HG03108 (cell line): ENCODE measurements around the gene C1QL4.
"Not testable (repeated sequence)": the region's sequence is repeated elsewhere in the genome, so short reads cannot be mapped to it uniquely, and the experiment has no call there.

Experiments used
- ATAC-seq: cut with Tn5 transposase; IDR thresholded peaks from one replicate; pipeline ENCODE4 v1.9.1; 2021; ENCODE audit warnings: moderate library complexity; ENCODE audit not compliant: unreplicated experiment

Gene C1QL4

DNA sequence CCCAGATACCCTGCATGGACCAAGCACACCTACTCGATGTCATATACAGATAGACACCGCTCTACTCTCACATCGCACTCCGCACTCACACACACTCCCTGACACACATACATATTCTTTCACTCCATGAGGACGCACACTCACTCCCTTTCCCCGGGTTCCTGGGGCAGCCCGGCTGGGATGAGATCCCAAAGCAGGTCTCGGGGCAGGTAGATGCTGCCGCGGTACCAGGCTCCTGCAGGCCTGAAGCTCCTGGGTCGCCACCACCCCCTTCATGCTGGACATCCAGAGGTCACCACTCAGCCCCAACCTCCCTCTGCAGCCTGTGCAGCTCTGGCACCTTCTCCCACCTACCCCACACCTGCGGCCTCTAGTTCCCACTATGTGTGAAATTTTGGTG lies 2.3 kb downstream of the C1QL4 start:
- no peak for ATAC-seq

DNA sequence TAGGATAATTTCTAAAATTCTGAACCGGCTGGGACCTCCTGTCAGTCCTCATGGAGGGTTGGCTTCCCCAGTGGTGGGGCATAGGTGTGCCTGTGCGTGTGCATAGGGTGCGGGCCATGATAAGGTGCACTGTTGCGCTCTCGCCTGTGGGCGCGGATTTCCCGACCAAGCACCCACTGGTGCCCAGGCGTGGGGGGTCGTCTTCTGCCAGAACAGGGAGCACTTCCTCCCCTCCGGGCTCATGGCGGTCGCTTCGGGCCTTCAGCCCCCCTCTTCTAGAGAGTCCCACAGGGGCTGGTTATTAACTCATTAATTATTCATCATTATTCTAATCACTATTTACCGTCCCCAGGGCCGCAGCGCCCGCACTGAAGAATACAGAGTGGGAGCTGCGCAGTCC lies 2.8 kb downstream of the C1QL4 start:
- no peak for ATAC-seq

DNA sequence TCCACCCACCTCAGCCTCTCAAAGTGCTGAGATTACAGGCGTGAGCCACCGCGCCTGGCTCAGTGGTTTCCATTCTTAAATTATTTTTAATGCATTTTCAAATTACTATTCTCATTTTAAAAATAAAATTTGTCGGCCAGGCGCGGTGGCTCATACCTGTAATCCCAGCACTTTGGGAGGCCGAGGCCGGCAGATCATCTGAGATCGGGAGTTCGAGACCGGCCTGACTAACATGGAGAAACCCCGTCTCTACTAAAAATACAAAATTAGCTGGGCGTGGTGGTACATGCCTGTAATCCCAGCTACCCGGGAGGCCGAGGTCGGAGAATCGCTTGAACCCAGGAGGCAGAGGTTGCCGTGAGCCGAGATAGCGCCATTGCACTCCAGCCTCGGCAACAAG lies 3.2 kb downstream of the C1QL4 start:
- not testable (repeated sequence) for ATAC-seq

DNA sequence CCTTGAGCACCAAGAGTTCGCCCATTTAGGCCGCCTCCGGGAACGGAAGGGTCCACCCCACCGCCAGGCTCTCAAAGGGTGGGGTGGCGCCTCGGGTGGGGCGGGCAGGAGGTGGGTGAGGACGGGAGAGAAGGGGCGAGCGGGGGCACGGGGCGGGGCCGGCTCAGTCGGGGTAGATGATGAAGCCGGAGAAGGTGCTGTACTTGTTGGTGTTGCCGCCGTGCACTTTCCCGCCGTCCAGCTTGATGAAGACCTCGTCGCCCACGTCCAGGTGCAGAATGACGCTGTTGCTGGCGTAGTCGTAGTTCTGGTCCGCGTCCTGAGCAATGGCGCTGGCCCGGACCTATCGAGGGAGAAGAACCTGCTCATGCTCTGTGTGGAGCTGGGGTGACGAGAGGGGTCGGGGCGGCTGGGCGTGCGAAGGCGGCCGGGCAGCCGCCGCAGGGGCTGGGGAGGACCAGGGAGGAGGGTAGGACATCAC lies 4.1 kb downstream of the C1QL4 start:
- ATAC-seq = no peak

DNA sequence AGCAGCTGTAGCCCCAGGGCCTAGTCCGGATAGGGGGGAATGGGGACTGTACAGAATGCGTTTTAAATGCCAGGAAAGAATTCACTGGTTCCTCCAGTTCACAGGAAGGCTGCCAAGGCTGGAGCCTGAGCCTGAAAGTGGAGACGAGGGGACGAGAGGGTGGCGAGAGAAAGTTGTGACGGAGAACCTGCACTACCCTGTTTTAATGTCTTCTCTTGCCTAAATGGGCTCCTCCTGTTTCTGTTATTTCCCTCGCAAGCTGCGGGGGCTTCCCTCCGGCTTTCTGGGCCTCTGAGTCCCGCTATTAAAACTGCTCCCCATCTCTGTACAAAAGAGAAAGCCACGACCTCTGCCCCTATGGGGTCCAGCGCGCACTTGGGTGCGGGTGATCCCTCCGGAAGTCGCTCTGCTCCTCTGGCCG lies 4.5 kb downstream of the C1QL4 start:
- no peak for ATAC-seq

DNA sequence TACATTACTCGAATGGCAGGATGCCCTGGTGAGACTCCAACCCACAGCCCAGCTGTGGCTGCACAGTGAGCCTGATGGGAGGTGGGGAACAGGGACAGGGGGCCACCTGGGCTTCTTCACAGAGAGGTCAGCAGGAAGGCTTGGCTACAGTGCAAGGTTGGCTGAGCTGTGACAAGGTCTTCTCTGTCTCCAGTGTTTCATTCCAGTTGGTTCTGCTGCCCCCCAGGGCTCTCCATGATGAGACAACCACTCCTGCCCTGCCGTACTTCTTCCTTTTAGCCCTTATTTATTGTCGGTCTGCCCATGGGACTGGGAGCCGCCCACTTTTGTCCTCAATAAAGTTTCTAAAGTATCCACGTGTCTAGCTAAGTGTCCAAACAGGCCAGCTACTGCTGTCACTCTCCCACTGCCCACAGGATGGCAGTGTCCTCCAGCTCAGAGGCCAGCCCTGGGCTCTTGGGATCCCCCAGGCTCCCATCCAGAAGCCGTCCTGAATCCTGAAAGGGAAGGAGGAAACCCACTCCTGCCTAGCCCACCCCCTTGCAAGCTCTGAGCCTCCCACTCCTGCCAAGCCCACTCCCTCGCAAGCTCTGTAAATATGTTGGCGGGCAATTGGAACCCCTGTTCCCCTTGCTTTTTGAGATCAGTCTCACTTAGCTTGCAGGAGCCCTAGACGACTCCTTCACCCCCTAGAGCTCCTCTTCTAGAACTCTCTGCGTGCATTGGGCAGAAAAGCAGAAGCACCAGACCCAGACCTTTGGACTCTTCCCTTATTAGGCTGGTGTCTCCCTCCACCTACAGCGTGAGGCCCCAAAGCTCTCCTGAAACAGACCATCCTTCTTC lies 5.4 kb downstream of the C1QL4 start:
- ATAC-seq = no peak

DNA sequence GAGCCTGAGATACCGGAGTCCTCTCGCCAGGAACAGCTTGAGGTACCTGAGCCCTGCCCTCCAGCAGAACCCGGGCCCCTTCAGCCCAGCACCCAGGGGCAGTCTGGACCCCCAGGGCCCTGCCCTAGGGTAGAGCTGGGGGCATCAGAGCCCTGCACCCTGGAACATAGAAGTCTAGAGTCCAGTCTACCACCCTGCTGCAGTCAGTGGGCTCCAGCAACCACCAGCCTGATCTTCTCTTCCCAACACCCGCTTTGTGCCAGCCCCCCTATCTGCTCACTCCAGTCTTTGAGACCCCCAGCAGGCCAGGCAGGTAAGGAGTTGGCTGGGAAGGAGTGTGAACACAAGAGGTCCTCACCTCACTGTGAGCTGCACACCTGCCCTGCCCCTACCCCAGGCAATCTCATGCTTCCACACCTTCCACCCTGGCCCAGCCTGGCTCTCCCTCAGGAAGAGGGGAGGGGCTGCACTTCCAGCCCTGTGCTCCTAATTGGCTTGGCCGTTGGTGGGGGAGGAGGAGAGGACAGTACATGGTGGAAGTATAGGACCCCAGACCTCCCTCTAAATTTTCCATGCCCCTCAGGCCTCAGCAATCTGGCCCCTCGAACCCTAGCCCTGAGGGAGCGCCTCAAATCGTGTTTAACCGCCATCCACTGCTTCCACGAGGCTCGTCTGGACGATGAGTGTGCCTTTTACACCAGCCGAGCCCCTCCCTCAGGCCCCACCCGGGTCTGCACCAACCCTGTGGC lies 6.2 kb downstream of the C1QL4 start:
- ATAC-seq = no peak

DNA sequence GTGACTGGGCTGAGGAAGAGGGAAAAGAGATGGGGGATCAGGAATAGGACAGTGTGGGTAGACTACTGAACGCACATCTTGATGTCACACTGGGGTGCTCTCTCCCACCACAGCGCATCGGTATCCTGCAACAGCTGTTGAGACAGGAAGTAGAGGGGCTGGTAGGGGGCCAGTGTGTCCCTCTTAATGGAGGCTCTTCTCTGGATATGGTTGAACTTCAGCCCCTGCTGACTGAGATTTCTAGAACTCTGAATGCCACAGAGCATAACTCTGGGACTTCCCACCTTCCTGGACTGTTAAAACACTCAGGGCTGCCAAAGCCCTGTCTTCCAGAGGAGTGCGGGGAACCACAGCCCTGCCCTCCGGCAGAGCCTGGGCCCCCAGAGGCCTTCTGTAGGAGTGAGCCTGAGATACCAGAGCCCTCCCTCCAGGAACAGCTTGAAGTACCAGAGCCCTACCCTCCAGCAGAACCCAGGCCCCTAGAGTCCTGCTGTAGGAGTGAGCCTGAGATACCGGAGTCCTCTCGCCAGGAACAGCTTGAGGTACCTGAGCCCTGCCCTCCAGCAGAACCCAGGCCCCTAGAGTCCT lies 6.9 kb downstream of the C1QL4 start:
- ATAC-seq = no peak

DNA sequence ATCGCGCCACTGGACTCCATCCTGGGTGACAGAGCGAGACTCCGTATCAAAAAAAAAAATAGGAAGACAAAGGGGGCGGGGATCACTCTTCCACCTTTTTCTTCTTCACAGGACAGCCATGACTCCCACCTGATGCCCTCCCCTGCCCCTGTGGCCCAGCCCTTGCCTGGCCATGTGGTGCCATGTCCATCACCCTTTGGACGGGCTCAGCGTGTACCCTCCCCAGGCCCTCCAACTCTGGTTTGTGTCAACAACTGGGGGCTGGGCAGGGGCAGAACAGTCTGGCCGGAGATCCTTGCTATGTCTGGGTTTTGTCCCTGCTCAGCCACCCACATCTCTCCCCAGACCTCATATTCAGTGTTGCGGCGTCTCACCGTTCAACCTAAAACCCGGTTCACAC lies 8.2 kb downstream of the C1QL4 start:
- no peak for ATAC-seq

DNA sequence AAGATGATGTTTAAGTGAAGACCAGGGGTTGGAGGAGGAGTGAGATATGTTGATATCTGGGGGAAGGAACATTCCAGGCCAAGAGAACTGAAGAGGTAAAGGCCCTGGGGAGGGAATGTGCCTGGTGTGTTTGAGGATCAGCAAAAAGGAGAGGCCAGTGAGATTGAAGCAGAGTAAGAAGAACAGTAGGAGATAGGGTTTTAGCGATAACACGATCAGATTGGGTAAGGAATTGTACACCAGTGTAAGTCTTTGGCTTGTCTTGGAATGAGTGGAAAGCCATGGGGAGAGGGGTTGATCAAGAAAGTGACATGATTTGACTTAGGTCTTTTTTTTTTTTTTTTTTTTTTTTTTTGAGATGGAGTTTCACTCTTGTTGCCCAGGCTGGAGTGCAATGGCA lies 9.1 kb downstream of the C1QL4 start:
- no peak for ATAC-seq

DNA sequence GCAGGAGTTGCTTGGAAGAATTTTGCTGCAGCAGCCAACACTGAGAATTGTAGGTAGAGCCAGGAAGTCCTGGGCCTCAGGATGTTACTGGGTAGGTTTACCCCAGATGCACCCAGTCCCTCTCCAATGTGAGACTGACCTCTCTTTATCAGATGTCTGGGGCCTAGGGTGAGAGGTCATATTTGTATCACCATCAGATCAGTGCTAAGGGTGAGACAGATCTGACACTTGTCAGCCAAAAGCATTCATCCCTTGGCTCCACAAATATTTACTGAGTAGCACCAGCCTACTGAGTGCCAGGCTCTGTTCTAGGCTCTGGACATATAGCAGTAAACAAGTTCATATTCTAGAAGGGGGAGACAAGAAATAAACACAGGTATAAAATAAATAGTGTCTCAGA lies 9.6 kb downstream of the C1QL4 start:
- no peak for ATAC-seq

DNA sequence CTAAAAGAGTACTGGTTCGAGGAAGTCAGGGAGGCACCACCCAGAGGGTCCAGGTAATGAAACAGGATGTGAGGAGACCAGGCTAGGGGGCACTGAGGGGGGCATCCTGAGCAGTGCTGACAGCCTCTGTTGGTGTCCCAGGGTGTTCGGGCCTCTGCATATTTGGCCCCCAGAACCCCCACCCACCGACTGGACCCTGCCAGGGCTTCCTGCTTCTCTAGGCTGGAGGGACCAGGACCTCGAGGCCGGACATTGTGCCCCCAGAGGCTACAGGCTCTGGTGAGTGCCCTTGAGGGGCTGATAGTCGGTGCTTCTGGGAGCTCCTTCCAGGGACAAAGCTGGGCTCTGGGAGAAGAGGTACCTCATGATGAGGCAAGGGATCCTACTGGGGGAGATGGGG lies 11.4 kb downstream of the C1QL4 start:
- no peak for ATAC-seq

DNA sequence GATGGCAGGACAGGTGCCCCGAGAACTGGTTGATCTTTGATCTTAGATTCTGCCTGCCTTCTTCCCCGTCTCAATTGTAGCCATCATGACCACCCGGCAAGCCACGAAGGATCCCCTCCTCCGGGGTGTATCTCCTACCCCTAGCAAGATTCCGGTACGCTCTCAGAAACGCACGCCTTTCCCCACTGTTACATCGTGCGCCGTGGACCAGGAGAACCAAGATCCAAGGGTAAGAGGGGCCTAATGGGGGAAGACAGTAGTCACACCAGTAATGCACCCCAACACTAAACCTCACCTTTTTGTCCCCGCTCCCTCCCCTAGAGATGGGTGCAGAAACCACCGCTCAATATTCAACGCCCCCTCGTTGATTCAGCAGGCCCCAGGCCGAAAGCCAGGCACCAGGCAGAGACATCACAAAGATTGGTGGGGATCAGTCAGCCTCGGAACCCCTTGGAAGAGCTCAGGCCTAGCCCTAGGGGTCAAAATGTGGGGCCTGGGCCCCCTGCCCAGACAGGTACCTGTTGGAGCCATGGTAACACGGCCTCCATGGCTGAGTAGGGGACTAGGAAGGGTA lies 13.4 kb downstream of the C1QL4 start:
- no peak for ATAC-seq

DNA sequence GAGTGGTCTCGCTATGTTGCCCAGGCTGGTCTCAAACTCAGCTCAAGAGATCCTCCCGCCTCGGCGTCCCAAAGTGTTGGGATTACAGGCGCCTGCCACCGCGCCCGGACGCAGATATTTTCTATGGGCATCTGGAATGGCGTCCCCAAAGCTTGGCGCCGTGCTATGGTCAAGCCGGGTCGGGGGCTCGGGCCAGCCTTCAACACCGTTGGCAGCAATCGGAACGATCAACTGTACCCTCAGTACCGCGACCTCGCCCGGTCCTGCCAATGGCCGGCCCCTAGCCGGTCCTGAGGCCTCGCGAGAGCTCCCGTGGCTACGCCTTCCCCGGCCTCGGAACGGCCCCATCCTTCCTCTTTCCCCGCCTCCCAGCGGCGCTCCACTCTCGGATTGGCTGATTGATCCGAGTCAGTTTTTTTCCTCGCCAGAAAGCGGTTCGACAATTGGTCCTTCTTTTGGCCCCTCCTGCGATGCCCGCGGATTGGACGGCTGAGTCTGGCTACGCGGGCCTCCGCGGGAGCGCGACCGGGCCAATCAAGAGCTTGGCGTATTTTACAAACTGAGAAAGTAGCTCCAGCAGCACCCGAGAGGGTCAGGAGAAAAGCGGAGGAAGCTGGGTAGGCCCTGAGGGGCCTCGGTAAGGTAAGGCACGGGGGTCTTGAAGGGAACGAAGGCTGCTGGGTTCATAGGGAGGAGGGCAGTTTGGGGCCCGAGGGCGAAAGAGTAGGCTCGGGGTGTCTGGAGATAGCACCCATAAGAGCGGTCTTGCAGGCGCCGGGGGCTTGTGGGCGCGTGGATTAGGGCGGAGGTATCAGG lies 14.1 kb downstream of the C1QL4 start, which contains the start of gene TROAP:
Gene TROAP (plus strand): TSS at position 548 of the 816 bp plus-strand sequence. CDS start 354 bp downstream, outside the sequence.
- ATAC-seq = peak; percentile 98

DNA sequence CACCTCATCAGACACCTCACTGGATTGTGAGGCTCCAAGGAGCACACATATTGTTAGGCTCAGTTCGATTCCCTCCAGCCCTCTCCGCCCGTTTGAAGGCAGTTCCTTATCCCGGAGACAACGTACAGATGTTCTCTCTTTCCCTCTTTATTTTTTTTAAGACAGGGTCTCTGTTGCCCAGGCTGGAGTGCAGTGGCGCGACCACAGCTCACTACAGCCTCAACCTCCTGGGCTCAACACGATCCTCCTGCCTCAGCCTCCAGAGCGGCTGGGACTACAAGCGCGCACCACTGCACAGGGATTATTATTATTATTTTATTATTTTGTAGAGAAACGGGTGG lies 14.7 kb downstream of the C1QL4 start:
- no peak for ATAC-seq

DNA sequence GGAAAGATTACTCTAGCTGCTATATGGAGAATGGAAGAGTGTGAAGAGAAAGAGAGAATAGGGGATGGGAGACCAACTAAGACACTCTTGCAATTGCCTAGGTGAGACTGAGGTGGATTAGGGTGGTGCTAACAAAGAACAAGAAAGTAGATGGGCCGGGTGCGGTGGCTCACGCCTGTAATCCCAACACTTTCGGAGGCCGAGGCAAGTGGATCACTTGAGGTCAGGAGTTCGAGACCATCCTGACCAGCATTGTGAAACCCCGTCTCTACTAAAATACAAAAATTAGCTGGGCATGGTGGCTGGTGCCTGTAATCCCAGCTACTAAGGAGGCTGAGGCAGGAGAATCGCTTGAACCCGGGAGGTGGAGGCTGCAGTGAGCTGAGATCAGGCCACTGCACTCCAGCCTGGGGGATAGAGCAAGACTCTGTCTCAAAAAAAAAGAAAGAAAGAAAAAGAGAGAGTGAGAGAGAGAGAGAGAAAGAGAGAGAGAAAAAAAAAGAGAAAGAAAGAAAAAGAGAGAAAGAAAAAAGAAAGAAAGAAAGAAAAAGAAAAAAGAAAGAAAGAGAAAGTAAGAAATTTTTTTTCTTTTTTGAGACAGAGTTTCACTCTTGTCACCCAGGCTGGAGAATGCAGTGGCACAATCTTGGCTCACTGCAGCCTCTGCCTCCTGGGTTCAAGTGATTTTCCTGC lies 16.4 kb downstream of the C1QL4 start:
- not testable (repeated sequence) for ATAC-seq

DNA sequence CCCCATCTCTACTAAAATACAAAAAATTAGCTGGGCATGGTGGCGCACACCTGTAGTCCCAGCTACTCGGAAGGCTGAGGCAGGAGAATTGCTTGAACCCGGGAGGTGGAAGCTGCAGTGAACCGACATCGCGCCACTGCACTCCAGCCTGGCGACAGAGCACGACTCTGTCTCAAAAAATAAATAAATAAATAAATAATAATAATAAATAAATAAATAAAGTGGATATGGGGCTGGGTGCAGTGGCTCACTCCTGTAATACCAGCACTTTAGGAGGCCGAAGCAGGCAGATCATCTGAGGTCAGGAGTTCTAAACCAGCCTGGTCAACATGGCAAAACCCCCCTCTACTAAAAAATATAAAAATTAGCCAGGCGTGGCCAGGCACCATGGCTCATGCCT lies 19.9 kb downstream of the C1QL4 start:
- ATAC-seq = not testable (repeated sequence)

DNA sequence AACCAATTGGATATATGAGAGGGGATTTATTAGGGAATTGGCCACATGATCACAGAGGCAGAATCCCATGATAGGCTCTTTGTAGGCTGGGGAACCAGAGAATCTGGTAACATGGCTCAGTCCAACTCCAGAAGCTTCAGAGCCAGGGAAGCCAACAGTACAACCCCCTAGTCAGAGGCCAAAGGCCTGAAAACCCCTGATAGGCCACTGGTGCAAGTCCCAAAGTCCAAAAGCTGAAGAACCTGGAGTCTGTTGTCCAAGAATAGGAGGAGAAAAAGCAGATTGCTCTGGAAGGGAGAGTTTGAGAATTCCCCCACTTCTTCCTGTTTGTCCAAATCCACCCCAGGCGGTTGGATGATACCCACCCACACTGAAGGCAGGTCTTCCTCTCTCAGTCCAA lies 22.2 kb downstream of the C1QL4 start:
- no peak for ATAC-seq

DNA sequence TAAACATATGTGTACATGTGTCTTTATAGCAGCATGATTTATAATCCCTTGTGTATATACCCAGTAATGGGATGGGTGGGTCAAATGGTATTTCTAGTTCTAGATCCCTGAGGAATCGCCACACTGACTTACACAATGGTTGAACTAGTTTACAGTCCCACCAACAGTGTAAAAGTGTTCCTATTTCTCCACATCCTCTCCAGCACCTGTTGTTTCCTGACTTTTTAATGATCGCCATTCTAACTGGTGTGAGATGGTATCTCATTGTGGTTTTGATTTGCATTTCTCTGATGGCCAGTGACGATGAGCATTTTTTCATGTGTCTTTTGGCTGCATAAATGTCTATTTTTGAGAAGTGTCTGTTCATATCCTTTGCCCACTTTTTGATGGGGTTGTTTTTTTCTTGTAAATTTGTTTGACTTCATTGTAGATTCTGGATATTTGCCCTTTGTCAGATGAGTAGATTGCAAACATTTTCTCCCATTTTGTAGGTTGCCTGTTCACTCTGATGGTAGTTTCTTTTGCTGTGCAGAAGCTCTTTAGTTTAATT lies 26.5 kb downstream of the C1QL4 start:
- not testable (repeated sequence) for ATAC-seq

DNA sequence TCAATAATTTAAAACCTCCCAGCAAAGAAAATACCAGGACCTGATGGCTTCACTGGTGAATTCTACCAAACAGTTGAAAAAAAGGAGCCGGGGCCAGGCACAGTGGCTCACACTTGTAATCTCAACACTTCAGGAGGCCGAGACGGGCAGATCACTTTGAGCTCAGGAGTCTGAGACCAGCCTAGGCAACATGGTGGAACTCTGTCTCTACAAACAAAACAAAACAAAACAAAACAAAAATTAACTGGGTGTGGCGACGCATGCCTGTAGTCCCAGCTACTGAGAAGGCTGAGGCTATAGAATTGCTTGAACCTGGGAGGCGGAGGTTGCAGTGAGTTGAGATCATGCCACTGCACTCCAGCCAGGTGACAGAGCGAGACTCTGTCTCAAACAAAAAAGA lies 27.6 kb downstream of the C1QL4 start:
- no peak for ATAC-seq
